ENCODE measurements around the gene CNGA2. TPM values are rescaled to one million over a fixed set of nuclear protein-coding genes. Genes with fewer than 3 reads are reported as not detected.

Gene CNGA2
- total and polyA plus RNA-seq, 9 of the 15 experiments (the other 6 are each of a cell fraction or from before 2014, with no cell fraction given), result not detected

- no peak for TF ChIP-seq ARHGAP35 (IDR thresholded peaks at IDR 0.05; ENCODE audit: partially characterized antibody)
- no peak for TF ChIP-seq ZBTB26 (CRISPR knock-in tag; IDR thresholded peaks at IDR 0.05)
- TF ChIP-seq TCF7 (IDR thresholded peaks at IDR 0.05; ENCODE audit: borderline replicate concordance), result no peak
Measured at GRCh38 chrX:151776936-151777335, 42.4 kb downstream of the CNGA2 start (continued).

- intact Hi-C loops (cut with micrococcal nuclease), result no loop called here
- no peak for FAIRE-seq
- no peak for ATAC-seq
- CTCF ChIA-PET (ENCODE audit: low intra/inter-chr PET ratio), result no interaction called here
- Histone ChIP-seq H3K4me1 (replicated peaks in 1 of 2; ENCODE audit: control insufficient read depth in 2 of 2, insufficient read depth in 2 of 2, low read length in 2 of 2) (no peaks in the 10 kb centered on the region), H3K9me3 (replicated peaks; ENCODE audit: control insufficient read depth, insufficient read depth, low read depth, low read length) (no peaks in the 10 kb centered on the region), H2AFZ (ENCODE audit: low read depth, low read length) (no peak overlapping the region), H3K9me1 (ENCODE audit: control insufficient read depth, insufficient read depth, low read length) (no peaks in the 10 kb centered on the region), H3K79me2 (ENCODE audit: control insufficient read depth, insufficient read depth, low read length) (no peaks in the 10 kb centered on the region), H3K4me3 (no peak overlapping the region), H4K20me1 (replicated peaks; ENCODE audit: control insufficient read depth, insufficient read depth, low read length) (no peaks in the 10 kb centered on the region), H3K4me2 (ENCODE audit: insufficient read depth, low read length) (no peak overlapping the region), H3K27ac (ENCODE audit: extremely low read depth, low read depth, low read length) (no peak overlapping the region), H3K36me3 (ENCODE audit: control insufficient read depth, insufficient read depth, low read length) (no peaks in the 10 kb centered on the region), H3K27me3 (ENCODE audit: control insufficient read depth in 2 of 2, insufficient read depth in 2 of 2, low read length in 2 of 2) (peaks cover 8 to 36% of the 10 kb centered on the region in 2 experiments; a peak in 3 of 5 replicates), H3K9ac (ENCODE audit: insufficient read depth in 1 of 2, low read depth in 2 of 2, low read length in 2 of 2) (no peak overlapping the region)
- WGBS (ENCODE audit: insufficient coverage, low coverage, missing lambda C conversion rate), result 6% methylated on average over 2 of the region's 4 CpGs
- TF ChIP-seq ZNF311 (CRISPR knock-in tag; IDR thresholded peaks at IDR 0.05) (no peak), ZNF324 (CRISPR knock-in tag; IDR thresholded peaks at IDR 0.05) (no peak), BACH1 (tag; IDR thresholded peaks at IDR 0.05) (no peak)
- POLR2A ChIA-PET, result interaction anchor here (0.6 kb wide), 1 partner anchor 776 kb away, joined by 3 read pairs; no protein-coding TSS in a partner anchor
- BruUV-seq (replicated peaks), result no TSS peak
- no peak for DNase-seq (ENCODE audit: extremely low read depth in 1 of 4, low spot score in 3 of 4)
- in situ Hi-C loops (cut with MboI), result no loop called here
Measured at GRCh38 chrX:151779258-151779657, 44.7 kb downstream of the CNGA2 start.

Data from K562 (cell line).